ENCODE measurements around the gene IL1RAP.
"Not testable (repeated sequence)": the region's sequence is repeated elsewhere in the genome, so short reads cannot be mapped to it uniquely, and the experiment has no call there.

Gene IL1RAP

GRCh38 chr3:190512666-190513065 is 1.2 kb upstream of the IL1RAP start:
- DNase-seq (ENCODE audit: low spot score) = no peak

- DNase-seq (ENCODE audit: low spot score) = peak; percentile 36
These were observed 698 bp downstream of the IL1RAP start for GRCh38 chr3:190514413-190515153.

- DNase-seq (ENCODE audit: low spot score) = no peak
These were observed 2.5 kb downstream of the IL1RAP start for GRCh38 chr3:190516416-190516815.

GRCh38 chr3:190517687-190518086 is 3.8 kb downstream of the IL1RAP start:
- no peak for DNase-seq (ENCODE audit: low spot score)

GRCh38 chr3:190518531-190518930 is 4.6 kb downstream of the IL1RAP start:
- DNase-seq (ENCODE audit: low spot score) = not testable (repeated sequence)

- no peak for DNase-seq (ENCODE audit: low spot score)
These were observed 6.0 kb downstream of the IL1RAP start for GRCh38 chr3:190519886-190520285.

GRCh38 chr3:190521998-190522397 is 8.1 kb downstream of the IL1RAP start:
- DNase-seq (ENCODE audit: low spot score) = no peak

- DNase-seq (ENCODE audit: low spot score) = no peak
These were observed 8.8 kb downstream of the IL1RAP start for GRCh38 chr3:190522621-190523222.

- DNase-seq (ENCODE audit: low spot score) = no peak
These were observed 11.1 kb downstream of the IL1RAP start for GRCh38 chr3:190524942-190525341.

- DNase-seq (ENCODE audit: low spot score) = no peak
These were observed 11.7 kb downstream of the IL1RAP start for GRCh38 chr3:190525634-190526033.

- no peak for DNase-seq (ENCODE audit: low spot score)
These were observed 13.2 kb downstream of the IL1RAP start for GRCh38 chr3:190526787-190527762.

GRCh38 chr3:190528706-190529105 is 14.8 kb downstream of the IL1RAP start:
- DNase-seq (ENCODE audit: low spot score) = no peak

- DNase-seq (ENCODE audit: low spot score) = no peak
These were observed 17.5 kb downstream of the IL1RAP start for GRCh38 chr3:190531406-190531805.

GRCh38 chr3:190532731-190533203 is 18.9 kb downstream of the IL1RAP start:
- DNase-seq (ENCODE audit: low spot score) = no peak

GRCh38 chr3:190533511-190534281 is 19.8 kb downstream of the IL1RAP start:
- DNase-seq (ENCODE audit: low spot score) = peak; percentile 42

- no peak for DNase-seq (ENCODE audit: low spot score)
These were observed 20.5 kb downstream of the IL1RAP start for GRCh38 chr3:190534386-190534785.

- DNase-seq (ENCODE audit: low spot score) = no peak
These were observed 21.1 kb downstream of the IL1RAP start for GRCh38 chr3:190534986-190535385.

- no peak for DNase-seq (ENCODE audit: low spot score)
These were observed 23.3 kb downstream of the IL1RAP start for GRCh38 chr3:190537146-190537545.

GRCh38 chr3:190538288-190538687 is 24.4 kb downstream of the IL1RAP start:
- DNase-seq (ENCODE audit: low spot score) = no peak

GRCh38 chr3:190539526-190539925 is 25.6 kb downstream of the IL1RAP start:
- no peak for DNase-seq (ENCODE audit: low spot score)

GRCh38 chr3:190541008-190541407 is 27.1 kb downstream of the IL1RAP start:
- DNase-seq (ENCODE audit: low spot score) = no peak

GRCh38 chr3:190541560-190541959 is 27.7 kb downstream of the IL1RAP start:
- DNase-seq (ENCODE audit: low spot score) = no peak

Measured in kidney capillary endothelial cell (primary cell).